ENCODE measurements around the gene TUBA3C.

The TUBA3C gene

DNA sequence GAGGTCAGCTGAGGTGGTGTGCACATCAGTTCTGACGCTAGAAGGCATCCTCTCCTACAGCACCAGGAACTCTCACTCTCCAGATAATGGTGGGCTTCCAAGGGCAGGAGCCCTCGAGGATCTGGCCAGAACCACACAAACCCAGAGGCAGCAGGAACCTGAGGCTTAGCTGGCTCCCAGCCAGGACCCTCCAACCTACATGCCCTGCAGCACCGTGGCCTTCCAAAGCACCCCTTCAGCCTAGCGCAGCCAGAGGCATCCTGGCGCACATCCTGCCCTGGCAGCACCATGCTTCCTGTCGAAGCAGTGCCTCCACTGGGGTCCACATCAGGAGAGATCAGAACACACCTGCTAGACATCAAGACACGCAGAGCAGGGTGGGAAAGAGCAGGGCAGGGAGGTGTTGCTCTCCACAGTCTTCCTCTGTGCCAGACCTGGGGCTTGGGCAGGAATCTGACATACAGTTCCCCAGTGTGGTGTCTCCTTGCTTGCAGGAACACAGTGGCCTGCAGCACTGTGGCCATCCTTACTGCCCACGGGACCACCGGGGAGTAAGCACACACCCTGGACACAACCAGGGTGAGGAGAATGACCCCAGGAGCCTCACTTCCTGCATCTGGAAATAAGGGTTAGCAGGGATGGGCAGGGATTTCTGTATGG is 21.7 kb downstream of the TUBA3C start:
- DNase-seq, result no peak

- DNase-seq, result no peak
Observed at GRCh38 chr13:19159181-19159580, 22.4 kb downstream of the TUBA3C start.

DNA sequence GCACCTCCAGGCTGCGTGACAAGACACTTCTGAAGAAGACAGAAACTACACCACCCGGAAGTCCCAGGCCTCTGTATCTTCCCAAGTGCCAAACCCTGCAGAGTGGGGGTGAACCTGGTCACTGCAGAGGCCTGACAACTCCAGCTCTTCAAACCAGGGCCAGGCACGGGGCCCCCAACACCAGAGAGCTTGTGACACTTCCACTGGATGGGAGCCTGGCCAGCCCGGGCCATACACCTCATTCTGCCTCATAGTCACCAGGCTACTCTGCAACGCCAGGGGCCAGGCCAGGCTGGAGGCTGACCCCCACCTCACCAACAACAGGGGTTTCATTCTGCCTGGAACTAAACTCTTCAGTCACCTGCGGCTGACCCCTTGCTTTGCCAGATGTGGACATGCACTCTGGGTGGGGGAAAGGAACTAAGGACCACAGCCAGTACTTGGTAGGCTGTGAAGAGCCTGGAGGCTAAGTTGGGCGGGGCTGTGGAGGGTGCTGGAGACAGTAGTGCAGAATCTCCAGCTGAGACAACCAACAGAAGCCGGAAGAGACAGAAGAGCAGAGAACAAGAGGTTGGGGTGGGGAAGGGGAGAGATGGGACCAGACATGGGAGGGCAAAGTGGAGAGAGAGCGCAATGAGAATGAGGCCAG is 23.0 kb downstream of the TUBA3C start:
- no peak for DNase-seq

GRCh38 chr13:19158006-19158405 is 23.6 kb downstream of the TUBA3C start:
- DNase-seq, result no peak

- DNase-seq, result no peak
Observed at GRCh38 chr13:19157461-19157860, 24.2 kb downstream of the TUBA3C start.

- DNase-seq, result no peak
Observed at GRCh38 chr13:19156013-19156825, 25.4 kb downstream of the TUBA3C start.

- no peak for DNase-seq
Observed at GRCh38 chr13:19155321-19155861, 26.2 kb downstream of the TUBA3C start.

DNA sequence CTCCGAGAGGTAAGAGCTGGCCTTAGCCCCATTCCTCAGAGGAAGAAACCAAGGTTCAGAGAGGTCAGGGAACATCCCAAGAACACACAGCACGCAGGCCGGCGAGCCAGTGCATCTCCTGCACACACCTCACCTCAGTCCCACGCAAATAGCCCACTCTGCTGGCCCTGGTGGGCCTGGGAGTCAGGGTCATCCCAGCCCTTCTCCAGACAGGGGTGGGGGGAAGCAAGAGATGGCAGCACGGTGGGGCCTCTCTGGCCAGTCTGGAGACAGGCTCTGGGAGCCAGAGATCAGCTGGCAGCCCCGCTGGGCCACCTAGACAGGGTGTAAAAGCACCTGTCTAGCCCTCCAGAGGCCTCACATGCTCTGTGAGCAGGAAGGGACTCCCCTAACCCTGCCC is 26.8 kb downstream of the TUBA3C start:
- no peak for DNase-seq

- DNase-seq, result no peak
Observed at GRCh38 chr13:19153782-19154450, 27.7 kb downstream of the TUBA3C start.

GRCh38 chr13:19152403-19152802 is 29.2 kb downstream of the TUBA3C start:
- DNase-seq, result no peak

DNA sequence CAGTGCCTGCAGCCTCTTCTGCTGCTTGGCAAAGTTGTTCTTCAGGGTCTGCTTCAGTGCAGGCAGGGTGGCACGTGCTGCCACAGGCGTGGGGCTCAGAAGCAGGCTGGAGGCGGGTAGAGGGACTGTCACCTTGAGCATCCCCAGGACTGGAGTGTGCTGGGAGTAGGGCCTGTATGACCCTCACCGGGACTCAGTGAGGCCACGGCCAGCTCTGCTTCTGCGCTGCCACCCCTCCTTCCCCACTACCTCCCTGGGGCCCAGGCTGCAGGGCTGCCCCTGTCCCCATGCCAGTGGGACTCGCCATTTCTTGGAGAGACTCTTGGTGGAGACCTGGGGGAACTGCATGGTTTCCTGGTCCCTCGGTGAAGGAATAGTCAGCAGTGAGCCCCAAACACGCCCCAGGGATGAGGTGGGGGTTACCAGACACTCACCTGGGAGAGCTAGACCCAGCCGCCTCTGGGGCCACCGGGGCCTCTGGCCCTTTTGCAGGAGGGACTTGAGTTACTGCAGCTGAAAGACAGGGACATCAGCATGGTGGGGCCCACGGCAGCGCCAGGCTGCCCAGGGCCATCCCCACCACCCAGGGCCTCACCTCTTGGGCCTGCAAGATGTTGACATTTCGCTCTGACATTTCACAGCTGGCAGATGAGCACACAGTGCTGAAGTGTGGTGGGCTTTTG is 29.9 kb downstream of the TUBA3C start:
- no peak for DNase-seq

- DNase-seq, result no peak
Observed at GRCh38 chr13:19150712-19151228, 30.9 kb downstream of the TUBA3C start.

DNA sequence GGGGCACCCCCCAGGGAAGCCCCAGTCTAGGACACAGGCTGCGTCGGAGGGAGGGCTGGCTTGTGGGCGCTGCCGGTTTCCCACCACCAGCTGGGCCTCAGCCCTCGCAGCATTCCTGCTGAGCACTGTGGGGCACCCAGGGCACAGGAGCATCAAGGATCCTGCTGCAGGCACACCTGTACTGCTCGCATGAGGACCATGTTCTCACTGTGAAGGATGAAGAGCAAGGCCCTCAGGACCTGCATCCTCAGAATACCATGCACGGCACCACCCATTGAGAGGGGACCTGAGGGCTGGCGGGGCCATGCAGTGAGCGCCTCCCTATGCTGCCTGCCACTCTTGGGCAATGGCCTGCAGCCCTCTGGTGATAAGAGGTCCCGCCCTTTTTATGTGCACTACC is 31.4 kb downstream of the TUBA3C start:
- DNase-seq, result no peak

DNA sequence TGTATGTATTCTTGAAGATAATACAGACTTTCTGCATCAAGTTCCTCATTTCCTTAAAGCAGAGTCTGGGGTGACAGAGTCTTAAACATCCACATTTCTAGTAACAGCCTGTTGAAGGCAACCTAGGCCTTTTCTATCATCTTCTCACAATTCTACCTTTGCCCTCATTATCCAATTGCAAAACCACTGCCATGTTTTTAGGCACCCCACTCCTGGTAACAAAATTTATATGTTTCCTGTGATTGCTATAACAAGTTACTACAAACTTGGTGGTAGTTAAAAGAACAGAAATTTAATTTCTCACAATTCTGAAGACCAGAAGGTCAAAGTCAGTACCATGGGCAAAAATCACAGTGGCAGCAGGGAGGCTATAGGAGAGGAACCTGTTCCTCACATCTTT is 33.1 kb downstream of the TUBA3C start:
- DNase-seq, result no peak
